Choroid plexus epithelial cell (primary cell): ENCODE results near the gene DAB1.

ENCODE experiments used
- DNase-seq: peaks from one replicate; pipeline ENCODE4 v3.0.0-alpha.2; 2010; ENCODE audit warnings: low read depth
- H3K4me3 ChIP-seq: 2 replicates; pipeline ENCODE4 v1.5.1; 2011; ENCODE audit warnings: low read depth, mild to moderate bottlenecking, control low read depth, low read length, moderate library complexity
- CTCF ChIP-seq: conservative IDR thresholded peaks from 2 replicates; pipeline ENCODE4 v1.5.1; 2011; ENCODE audit warnings: low read depth, mild to moderate bottlenecking, control low read depth, inconsistent platforms, low read length, moderate library complexity

The DAB1 gene

GRCh38 chr1:57036641-57037579 is 386.9 kb downstream of the DAB1 start:
- no peak for DNase-seq
- no peak for TF ChIP-seq CTCF
- H3K4me3 ChIP-seq, result no peak overlapping the region

DNA sequence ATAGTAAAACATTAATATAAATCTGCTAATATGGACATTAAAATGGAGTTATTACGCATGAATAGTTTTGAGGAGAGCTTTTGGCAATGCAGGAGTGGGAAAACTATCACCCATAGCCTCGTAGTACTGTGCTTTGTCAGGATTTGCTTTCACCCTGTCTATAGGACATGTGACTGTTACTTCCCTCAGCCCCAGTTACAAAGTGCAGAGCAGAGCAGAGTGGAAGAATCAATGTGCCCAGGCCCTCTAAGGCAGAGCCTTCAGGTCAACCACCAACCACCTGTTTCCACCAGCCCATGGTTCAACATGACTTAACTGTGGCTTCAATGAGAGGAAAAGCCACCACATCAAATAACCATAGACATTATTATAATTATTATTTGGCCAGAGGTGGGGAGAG is 389.1 kb downstream of the DAB1 start:
- no peak for DNase-seq
- no peak overlapping the region for H3K4me3 ChIP-seq
- TF ChIP-seq CTCF, result no peak

GRCh38 chr1:57033222-57034001 is 390.4 kb downstream of the DAB1 start:
- no peak for DNase-seq
- no peak overlapping the region for H3K4me3 ChIP-seq
- no peak for TF ChIP-seq CTCF

DNA sequence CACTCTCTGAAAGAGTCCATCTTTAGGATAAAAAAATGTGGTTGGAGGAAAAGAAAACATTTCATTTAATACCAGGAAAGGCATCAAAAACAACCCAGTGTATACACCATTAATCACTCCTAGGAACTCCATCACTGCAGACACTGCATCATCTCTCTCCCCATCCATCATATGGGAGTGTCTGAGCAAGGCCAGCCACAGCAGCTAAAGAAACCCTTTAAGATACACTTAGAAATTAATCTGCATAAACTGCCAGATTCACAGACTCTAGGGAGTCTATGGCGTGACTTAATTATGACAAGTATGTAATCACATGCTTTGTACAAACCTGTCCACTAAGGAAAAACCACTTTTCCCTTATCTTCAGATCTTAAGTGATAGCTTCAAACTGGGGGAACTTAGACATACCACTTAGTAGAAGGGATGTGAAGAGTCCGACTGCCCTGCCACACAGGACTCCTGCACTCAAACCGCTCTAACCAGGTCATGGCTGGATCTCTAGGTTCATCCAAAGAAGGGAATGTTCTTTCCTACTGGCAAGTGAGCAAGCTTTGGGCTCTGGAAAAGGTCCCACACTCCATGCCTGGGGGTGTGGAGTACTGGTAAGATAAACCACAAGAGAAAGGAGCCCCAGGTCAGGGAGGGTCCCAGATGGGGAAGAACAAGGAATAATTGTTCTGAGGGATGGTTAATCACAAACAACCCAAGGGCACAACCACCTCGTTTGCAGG is 397.1 kb downstream of the DAB1 start:
- TF ChIP-seq CTCF, result no peak
- DNase-seq, result no peak

GRCh38 chr1:57024855-57025254 is 399.0 kb downstream of the DAB1 start:
- no peak overlapping the region for H3K4me3 ChIP-seq
- no peak for TF ChIP-seq CTCF
- no peak for DNase-seq

More for the DNA sequence above, 397.1 kb downstream of the DAB1 start:
- H3K4me3 ChIP-seq, result no peak overlapping the region

DNA sequence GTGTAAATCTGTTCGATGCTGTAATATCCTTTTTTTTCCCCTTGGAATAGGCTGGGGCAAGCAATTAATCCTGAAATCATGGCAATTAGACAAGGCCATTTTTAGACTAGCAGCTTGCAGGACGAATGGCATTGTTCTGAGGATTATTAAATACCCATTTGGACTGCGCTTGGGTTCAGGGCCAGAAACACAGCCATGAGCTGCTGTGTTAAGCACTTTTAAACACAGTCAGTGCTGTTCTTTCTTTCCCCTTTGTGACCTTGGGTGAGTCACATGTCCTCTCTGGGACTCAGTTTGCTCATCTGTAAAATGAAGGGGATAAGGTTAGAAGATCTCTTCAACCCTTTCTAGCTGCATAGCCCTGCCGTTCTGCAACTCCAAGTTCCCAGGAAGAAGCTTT is 399.4 kb downstream of the DAB1 start:
- DNase-seq, result no peak
- no peak for TF ChIP-seq CTCF
- H3K4me3 ChIP-seq, result no peak overlapping the region
